HEK293 (cell line): ENCODE data around the gene TRIM2.

Experiments
- SALL2 ChIP-seq: fragments of 450-650 bp; formaldehyde crosslinking; IDR thresholded peaks from 2 replicates; pipeline ENCODE4 v1.5.0; 2017; ENCODE audit warnings: missing biosample characterization, mild to moderate bottlenecking, missing genetic modification characterization, borderline replicate concordance
- TF ChIP-seq, protein P1 (sequence below): fragments of 450-650 bp; formaldehyde crosslinking; IDR thresholded peaks from 2 replicates; pipeline ENCODE4 v1.5.1; 2016; ENCODE audit warnings: missing biosample characterization, missing genetic modification characterization

DNA sequence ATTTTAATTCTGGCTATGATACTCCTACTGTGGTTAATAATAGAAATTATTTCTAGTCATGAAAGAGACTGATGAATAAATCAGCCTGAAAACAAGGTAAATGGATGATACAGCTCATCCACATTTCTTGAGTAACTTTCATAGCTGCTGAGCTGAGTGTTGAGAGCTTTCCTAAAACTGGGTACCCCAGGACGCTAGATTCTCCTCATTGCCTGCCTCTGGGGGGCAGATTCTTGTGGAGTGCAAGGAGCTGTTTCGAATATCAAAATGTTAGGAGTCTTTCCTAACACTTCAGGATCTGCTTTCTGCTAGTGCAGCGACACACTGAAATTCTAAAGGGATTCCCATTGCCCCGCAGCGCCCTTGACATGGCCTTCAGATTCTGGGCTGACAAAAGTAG is 142.3 kb downstream of the TRIM2 start:
- no peak for TF ChIP-seq SALL2
- TF ChIP-seq, protein P1, sequence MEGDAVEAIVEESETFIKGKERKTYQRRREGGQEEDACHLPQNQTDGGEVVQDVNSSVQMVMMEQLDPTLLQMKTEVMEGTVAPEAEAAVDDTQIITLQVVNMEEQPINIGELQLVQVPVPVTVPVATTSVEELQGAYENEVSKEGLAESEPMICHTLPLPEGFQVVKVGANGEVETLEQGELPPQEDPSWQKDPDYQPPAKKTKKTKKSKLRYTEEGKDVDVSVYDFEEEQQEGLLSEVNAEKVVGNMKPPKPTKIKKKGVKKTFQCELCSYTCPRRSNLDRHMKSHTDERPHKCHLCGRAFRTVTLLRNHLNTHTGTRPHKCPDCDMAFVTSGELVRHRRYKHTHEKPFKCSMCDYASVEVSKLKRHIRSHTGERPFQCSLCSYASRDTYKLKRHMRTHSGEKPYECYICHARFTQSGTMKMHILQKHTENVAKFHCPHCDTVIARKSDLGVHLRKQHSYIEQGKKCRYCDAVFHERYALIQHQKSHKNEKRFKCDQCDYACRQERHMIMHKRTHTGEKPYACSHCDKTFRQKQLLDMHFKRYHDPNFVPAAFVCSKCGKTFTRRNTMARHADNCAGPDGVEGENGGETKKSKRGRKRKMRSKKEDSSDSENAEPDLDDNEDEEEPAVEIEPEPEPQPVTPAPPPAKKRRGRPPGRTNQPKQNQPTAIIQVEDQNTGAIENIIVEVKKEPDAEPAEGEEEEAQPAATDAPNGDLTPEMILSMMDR (tag by site-specific recombination): no peak
